SK-N-SH (cell line): ENCODE results near the gene ZNG1F.
"Not testable (repeated sequence)": the region's sequence is repeated elsewhere in the genome, so short reads cannot be mapped to it uniquely, and the experiment has no call there.

Experiments used
- SIN3A ChIP-seq: IDR thresholded peaks from 2 replicates; pipeline ENCODE4 v1.6.1; 2012; ENCODE audit warnings: low read depth, mild to moderate bottlenecking, low read length, moderate library complexity, borderline replicate concordance
- TF ChIP-seq, protein P1 (sequence below): IDR thresholded peaks from 2 replicates; pipeline ENCODE4 v1.4.0; 2012; ENCODE audit warnings: low read depth, borderline replicate concordance
- TF ChIP-seq, protein P2 (sequence below): fragments of 200-600 bp; sonication (generic); IDR thresholded peaks from 2 replicates; pipeline ENCODE4 v1.6.1; 2017; ENCODE audit warnings: antibody characterized with exemption, mild to moderate bottlenecking, moderate library complexity

DNA sequence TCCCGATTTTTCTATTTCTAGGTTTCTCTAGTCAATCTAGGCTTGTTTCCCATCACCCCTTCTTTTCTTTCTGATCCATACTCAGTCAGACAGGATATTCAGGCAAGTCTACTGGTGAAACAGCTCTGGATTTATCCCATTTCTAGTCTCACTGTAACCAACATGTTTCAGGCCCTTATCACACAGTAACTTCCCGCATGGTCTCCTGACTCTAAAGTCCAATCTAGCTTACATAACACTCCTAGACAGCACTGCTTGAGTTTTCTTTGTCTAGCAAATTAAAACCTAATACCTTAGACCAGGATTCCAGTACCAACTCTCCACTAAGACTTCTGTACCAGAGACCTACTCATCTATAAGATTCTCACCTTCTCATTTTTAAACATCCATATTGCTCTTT is 47.2 kb downstream of the ZNG1F start:
- TF ChIP-seq, protein P1, sequence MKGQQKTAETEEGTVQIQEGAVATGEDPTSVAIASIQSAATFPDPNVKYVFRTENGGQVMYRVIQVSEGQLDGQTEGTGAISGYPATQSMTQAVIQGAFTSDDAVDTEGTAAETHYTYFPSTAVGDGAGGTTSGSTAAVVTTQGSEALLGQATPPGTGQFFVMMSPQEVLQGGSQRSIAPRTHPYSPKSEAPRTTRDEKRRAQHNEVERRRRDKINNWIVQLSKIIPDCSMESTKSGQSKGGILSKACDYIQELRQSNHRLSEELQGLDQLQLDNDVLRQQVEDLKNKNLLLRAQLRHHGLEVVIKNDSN = not testable (repeated sequence)
- not testable (repeated sequence) for TF ChIP-seq SIN3A
- TF ChIP-seq, protein P2, sequence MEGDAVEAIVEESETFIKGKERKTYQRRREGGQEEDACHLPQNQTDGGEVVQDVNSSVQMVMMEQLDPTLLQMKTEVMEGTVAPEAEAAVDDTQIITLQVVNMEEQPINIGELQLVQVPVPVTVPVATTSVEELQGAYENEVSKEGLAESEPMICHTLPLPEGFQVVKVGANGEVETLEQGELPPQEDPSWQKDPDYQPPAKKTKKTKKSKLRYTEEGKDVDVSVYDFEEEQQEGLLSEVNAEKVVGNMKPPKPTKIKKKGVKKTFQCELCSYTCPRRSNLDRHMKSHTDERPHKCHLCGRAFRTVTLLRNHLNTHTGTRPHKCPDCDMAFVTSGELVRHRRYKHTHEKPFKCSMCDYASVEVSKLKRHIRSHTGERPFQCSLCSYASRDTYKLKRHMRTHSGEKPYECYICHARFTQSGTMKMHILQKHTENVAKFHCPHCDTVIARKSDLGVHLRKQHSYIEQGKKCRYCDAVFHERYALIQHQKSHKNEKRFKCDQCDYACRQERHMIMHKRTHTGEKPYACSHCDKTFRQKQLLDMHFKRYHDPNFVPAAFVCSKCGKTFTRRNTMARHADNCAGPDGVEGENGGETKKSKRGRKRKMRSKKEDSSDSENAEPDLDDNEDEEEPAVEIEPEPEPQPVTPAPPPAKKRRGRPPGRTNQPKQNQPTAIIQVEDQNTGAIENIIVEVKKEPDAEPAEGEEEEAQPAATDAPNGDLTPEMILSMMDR = not testable (repeated sequence)
